GM21390 (cell line): ENCODE data around the gene DBH.

Source experiments
- ATAC-seq: cut with Tn5 transposase; IDR thresholded peaks from one replicate; pipeline ENCODE4 v1.9.1; 2021; ENCODE audit not compliant: unreplicated experiment

The DBH gene

GRCh38 chr9:133642708-133643361 lies 6.7 kb downstream of the DBH start:
- ATAC-seq = no peak

GRCh38 chr9:133643362-133643755 lies 7.2 kb downstream of the DBH start:
- no peak for ATAC-seq

- no peak for ATAC-seq
Observed at GRCh38 chr9:133643978-133644760, 8.0 kb downstream of the DBH start.

- ATAC-seq = no peak
Observed at GRCh38 chr9:133645021-133645765, 9.0 kb downstream of the DBH start.

GRCh38 chr9:133647148-133647547 lies 11.0 kb downstream of the DBH start:
- ATAC-seq = no peak

- no peak for ATAC-seq
Observed at GRCh38 chr9:133647765-133648469, 11.8 kb downstream of the DBH start.

- no peak for ATAC-seq
Observed at GRCh38 chr9:133649194-133649593, 13.0 kb downstream of the DBH start.

- ATAC-seq = no peak
Observed at GRCh38 chr9:133650026-133650425, 13.9 kb downstream of the DBH start.

GRCh38 chr9:133653638-133654037 lies 17.5 kb downstream of the DBH start:
- no peak for ATAC-seq

GRCh38 chr9:133654736-133655657 lies 18.8 kb downstream of the DBH start:
- ATAC-seq = no peak

- no peak for ATAC-seq
Observed at GRCh38 chr9:133655701-133656100, 19.5 kb downstream of the DBH start.

- ATAC-seq = no peak
Observed at GRCh38 chr9:133656211-133657119, 20.3 kb downstream of the DBH start.

- no peak for ATAC-seq
Observed at GRCh38 chr9:133657120-133657661, 21.0 kb downstream of the DBH start.

GRCh38 chr9:133658442-133659431 lies 22.6 kb downstream of the DBH start:
- no peak for ATAC-seq

- ATAC-seq = no peak
Observed at GRCh38 chr9:133659516-133659915, 23.4 kb downstream of the DBH start.

GRCh38 chr9:133661846-133662540 lies 25.8 kb downstream of the DBH start:
- ATAC-seq = no peak
